Measurements from ENCODE around the gene SULT1C4.
"Not testable (repeated sequence)": the region's sequence is repeated elsewhere in the genome, so short reads cannot be mapped to it uniquely, and the experiment has no call there.

SULT1C4 gene

GRCh38 chr2:108413711-108414095 lies 35.9 kb downstream of the SULT1C4 start:
- no peaks in the 10 kb centered on the region for H3K36me3 ChIP-seq (ENCODE audit: insufficient read depth, low read length)
- no peaks in the 10 kb centered on the region for H3K9me3 ChIP-seq (ENCODE audit: control insufficient read depth, insufficient read depth, low read length)
- no peaks in the 10 kb centered on the region for H3K4me1 ChIP-seq (ENCODE audit: insufficient read depth, low read length)
- H3K9ac ChIP-seq (ENCODE audit: low read depth, low read length), result no peak overlapping the region

- H3K4me1 ChIP-seq (ENCODE audit: insufficient read depth, low read length), result no peaks in the 10 kb centered on the region
- no peaks in the 10 kb centered on the region for H3K9me3 ChIP-seq (ENCODE audit: control insufficient read depth, insufficient read depth, low read length)
- H3K9ac ChIP-seq (ENCODE audit: low read depth, low read length), result no peak overlapping the region
- no peaks in the 10 kb centered on the region for H3K36me3 ChIP-seq (ENCODE audit: insufficient read depth, low read length)
Observed at GRCh38 chr2:108414256-108414876, 36.6 kb downstream of the SULT1C4 start.

- H3K9ac ChIP-seq (ENCODE audit: low read depth, low read length), result no peak overlapping the region
Observed at GRCh38 chr2:108414945-108415344, 37.2 kb downstream of the SULT1C4 start.

GRCh38 chr2:108417254-108417653 lies 39.5 kb downstream of the SULT1C4 start:
- no peak overlapping the region for H3K9ac ChIP-seq (ENCODE audit: low read depth, low read length)
- no peaks in the 10 kb centered on the region for H3K9me3 ChIP-seq (ENCODE audit: control insufficient read depth, insufficient read depth, low read length)
- no peaks in the 10 kb centered on the region for H3K4me1 ChIP-seq (ENCODE audit: insufficient read depth, low read length)
- H3K36me3 ChIP-seq (ENCODE audit: insufficient read depth, low read length), result no peaks in the 10 kb centered on the region

More at GRCh38 chr2:108414945-108415344, 37.2 kb downstream of the SULT1C4 start:
- Histone ChIP-seq H3K9me3 (ENCODE audit: control insufficient read depth, insufficient read depth, low read length) (no peaks in the 10 kb centered on the region), H3K36me3 (ENCODE audit: insufficient read depth, low read length) (no peaks in the 10 kb centered on the region), H3K4me1 (ENCODE audit: insufficient read depth, low read length) (no peaks in the 10 kb centered on the region)

GRCh38 chr2:108418416-108418815 lies 40.7 kb downstream of the SULT1C4 start:
- H3K9me3 ChIP-seq (ENCODE audit: control insufficient read depth, insufficient read depth, low read length), result no peaks in the 10 kb centered on the region
- H3K36me3 ChIP-seq (ENCODE audit: insufficient read depth, low read length), result no peaks in the 10 kb centered on the region
- no peak overlapping the region for H3K9ac ChIP-seq (ENCODE audit: low read depth, low read length)
- no peaks in the 10 kb centered on the region for H3K4me1 ChIP-seq (ENCODE audit: insufficient read depth, low read length)

- Histone ChIP-seq H3K4me1 (ENCODE audit: insufficient read depth, low read length) (no peaks in the 10 kb centered on the region; the same call in 1 of the 2 replicates), H3K9me3 (ENCODE audit: control insufficient read depth, insufficient read depth, low read length) (no peaks in the 10 kb centered on the region), H3K9ac (ENCODE audit: low read depth, low read length) (no peak overlapping the region)
Observed at GRCh38 chr2:108423067-108423466, 45.3 kb downstream of the SULT1C4 start.

GRCh38 chr2:108423502-108424251 lies 45.9 kb downstream of the SULT1C4 start:
- Histone ChIP-seq H3K4me1 (ENCODE audit: insufficient read depth, low read length) (no peaks in the 10 kb centered on the region; the same call in 1 of the 2 replicates), H3K9ac (ENCODE audit: low read depth, low read length) (no peak overlapping the region), H3K36me3 (ENCODE audit: insufficient read depth, low read length) (no peaks in the 10 kb centered on the region), H3K9me3 (ENCODE audit: control insufficient read depth, insufficient read depth, low read length) (no peaks in the 10 kb centered on the region)

More at GRCh38 chr2:108423067-108423466, 45.3 kb downstream of the SULT1C4 start:
- H3K36me3 ChIP-seq (ENCODE audit: insufficient read depth, low read length), result no peaks in the 10 kb centered on the region

GRCh38 chr2:108428286-108429009 lies 50.7 kb downstream of the SULT1C4 start:
- no peaks in the 10 kb centered on the region; the same call in 1 of the 2 replicates for H3K4me1 ChIP-seq (ENCODE audit: insufficient read depth, low read length)
- no peaks in the 10 kb centered on the region for H3K36me3 ChIP-seq (ENCODE audit: insufficient read depth, low read length)
- H3K9me3 ChIP-seq (ENCODE audit: control insufficient read depth, insufficient read depth, low read length), result no peaks in the 10 kb centered on the region
- H3K9ac ChIP-seq (ENCODE audit: low read depth, low read length), result no peak overlapping the region

- H3K9ac ChIP-seq (ENCODE audit: low read depth, low read length); H3K9me3 ChIP-seq (ENCODE audit: control insufficient read depth, insufficient read depth, low read length); H3K4me1 ChIP-seq (ENCODE audit: insufficient read depth, low read length); H3K36me3 ChIP-seq (ENCODE audit: insufficient read depth, low read length): not testable (repeated sequence)
Observed at GRCh38 chr2:108435578-108435977, 57.8 kb downstream of the SULT1C4 start.

- no peaks in the 10 kb centered on the region for H3K9me3 ChIP-seq (ENCODE audit: control insufficient read depth, insufficient read depth, low read length)
- no peak overlapping the region for H3K9ac ChIP-seq (ENCODE audit: low read depth, low read length)
- H3K36me3 ChIP-seq (ENCODE audit: insufficient read depth, low read length), result no peaks in the 10 kb centered on the region
- no peaks in the 10 kb centered on the region for H3K4me1 ChIP-seq (ENCODE audit: insufficient read depth, low read length)
Observed at GRCh38 chr2:108436976-108437375, 59.2 kb downstream of the SULT1C4 start.
